CD4-positive, alpha-beta T cell treated with Interleukin-1 beta for 1 hour (primary cell): ENCODE measurements around the gene AGT.
"Not testable (repeated sequence)": the region's sequence is repeated elsewhere in the genome, so short reads cannot be mapped to it uniquely, and the experiment has no call there.

ENCODE experiments used
- DNase-seq, 2 donors: peaks; one replicate each; pipeline ENCODE4 v3.0.0-alpha.2; 2020 to 2022

Gene AGT

GRCh38 chr1:230706887-230707731, 6.8 kb downstream of the AGT start:
- no peak for DNase-seq

- no peak for DNase-seq
Measured at GRCh38 chr1:230706020-230706699, 7.8 kb downstream of the AGT start.

DNA sequence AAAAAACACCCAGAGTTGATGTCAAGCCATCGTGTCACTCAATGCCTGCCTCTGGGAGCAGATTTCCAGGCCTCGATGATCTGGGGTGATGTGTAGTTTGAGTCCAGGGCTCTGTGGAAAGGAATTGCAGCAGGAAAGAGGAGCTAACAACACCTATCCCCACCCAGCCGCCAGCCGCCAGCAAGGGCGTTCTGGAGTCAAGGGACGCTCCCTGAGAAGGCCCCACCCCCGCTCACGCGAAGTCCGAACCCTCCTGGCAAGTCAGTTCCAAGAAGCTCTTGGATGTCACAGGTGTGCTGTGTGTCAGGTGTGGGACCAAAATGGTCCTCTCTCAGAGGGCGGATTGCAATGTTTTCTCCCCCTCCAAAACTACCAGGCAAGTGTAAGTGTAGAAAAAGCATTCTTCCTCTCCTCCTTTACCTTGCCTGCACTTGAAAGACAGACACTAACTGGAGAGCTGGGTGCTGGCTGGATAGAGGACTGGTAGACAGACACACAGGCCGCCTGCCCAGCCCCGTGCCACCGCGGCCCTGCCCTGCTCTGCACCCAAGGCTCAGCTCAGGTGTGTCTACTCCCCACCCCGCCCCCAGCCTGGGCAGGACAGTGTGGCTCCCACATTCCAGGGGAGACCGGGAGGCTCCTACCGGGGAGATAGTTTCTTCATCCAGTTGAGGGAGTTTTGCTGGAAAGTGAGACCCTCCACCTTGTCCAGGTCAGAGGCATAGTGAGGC, 8.5 kb downstream of the AGT start:
- no peak for DNase-seq

GRCh38 chr1:230704830-230705229, 9.1 kb downstream of the AGT start:
- no peak for DNase-seq

DNA sequence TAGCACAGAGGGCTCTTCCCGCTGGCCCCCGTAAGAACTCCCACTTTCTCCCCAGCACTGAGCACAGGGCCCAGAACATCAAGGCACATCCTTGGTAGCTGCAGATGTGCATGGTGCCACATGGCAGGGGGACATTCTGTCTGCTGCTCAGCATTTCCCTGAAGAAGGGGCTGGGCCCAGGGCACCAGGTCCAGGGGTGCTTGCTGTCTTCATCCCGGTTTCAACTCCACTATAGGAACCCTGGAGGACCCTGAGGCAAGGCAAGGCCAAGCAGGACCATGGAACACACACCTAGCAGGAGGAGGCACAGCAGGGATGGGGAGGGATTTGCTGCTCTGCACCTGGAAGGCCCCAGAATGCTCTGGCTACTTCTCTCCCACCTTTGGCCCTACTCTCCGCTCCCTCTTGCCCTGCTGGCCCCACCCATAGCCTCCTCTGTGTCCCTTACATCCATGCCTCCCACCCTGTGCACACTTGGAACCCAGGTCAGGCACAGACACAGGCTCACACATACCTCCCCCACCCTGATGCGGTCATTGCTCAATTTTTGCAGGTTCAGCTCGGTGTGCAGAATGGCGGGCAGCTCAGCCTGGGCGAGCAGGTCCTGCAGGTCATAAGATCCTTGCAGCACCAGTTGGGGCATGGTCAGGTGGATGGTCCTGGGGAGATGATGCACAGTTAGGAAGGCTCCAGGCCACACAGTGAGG, 10.1 kb downstream of the AGT start:
- no peak for DNase-seq

GRCh38 chr1:230702934-230703678, 10.8 kb downstream of the AGT start:
- no peak for DNase-seq

GRCh38 chr1:230701895-230702768, 11.8 kb downstream of the AGT start:
- DNase-seq = no peak

- DNase-seq = no peak
Measured at GRCh38 chr1:230701434-230701833, 12.5 kb downstream of the AGT start.

DNA sequence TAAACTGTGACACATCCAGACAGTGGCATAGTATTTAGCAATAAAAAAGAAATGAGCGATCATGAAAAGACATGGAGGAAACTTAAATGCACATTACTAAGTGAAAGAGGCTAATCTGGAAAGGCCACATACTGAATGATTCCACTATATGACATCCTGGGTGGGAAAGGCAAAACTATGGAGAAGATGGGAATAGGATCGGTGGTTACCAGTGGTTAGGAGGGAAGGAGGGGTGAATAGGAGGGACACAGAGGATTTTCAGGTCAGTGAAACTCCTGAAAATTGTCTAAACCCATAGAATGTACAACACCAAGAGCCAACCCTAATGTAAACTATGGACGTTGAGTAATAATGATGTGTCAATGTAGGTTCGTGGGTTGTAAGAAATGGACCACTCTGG, 13.8 kb downstream of the AGT start:
- DNase-seq = no peak

DNA sequence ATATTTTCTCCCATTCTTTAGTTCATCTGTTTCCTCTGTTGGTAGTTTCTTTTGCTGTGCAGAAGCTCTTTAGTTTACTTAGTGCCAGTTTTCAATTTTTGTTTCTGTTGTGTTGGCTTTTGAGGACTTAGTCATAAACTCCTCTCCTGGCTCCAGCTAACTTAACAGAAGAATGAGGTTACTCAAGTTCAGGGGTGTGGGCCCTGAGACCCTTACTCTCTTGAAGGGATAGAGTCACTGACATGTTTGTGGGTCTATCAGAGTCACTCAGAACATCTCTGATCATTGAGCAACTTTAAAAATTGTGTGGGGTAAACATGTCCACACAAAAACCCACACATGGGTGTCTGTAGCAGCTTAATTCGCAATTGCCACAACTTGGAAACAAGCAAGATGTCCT, 14.2 kb downstream of the AGT start:
- no peak for DNase-seq

GRCh38 chr1:230698964-230699363, 15.0 kb downstream of the AGT start:
- not testable (repeated sequence) for DNase-seq

GRCh38 chr1:230698130-230698529, 15.8 kb downstream of the AGT start:
- no peak for DNase-seq

DNA sequence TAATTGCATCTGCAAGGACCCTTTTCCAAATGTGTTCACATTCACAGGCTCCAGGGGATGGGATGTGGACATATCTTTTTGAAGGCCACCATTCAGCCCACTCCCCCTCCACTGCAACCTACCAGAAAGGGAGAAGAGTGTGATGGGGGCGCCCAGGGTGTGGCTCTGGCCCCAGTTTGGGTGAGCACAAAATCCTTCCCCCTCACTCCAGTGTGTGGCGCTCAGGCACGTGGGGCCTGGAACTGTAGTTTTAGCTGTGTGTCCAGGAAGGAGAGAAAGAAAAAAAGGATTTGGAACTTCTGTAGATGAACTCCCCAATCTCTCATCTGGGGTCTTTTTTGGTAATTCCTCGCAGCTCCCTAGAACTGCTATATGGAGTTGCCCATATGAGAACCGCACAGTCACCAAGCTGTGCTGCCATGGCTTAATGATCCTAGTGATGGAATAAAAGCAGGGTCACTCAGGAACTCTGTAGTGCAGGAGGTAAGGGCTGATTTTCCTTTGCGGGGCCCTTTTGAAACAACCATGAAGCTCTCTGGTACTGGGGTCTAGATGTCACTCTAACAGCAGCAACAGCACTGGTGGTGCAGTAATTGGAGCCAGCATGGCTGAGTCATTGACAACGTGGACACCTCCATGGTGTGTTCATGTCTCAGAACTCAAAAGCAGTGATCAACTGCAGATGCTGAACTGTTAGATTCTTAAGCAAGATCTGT, 17.0 kb downstream of the AGT start:
- DNase-seq = no peak

DNA sequence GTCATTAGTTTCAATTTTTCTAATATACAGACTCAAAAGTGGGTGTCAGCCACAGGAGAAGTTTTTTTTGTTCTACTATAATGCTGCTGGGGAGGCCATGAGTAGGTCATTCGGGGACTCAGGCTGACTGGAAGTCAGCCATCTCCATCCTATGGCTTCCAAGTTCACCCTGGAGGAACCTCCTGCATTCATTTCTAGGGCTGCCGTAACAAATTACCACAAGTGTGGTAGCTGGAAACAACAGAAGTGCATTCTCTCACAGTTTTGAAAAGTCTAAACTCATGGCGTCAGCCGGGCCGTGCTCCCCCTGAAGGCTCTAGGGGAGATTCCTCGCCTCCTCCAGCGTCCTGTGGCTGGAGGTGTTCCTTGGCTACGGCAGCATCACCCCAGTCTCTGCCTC, 17.7 kb downstream of the AGT start:
- DNase-seq = no peak

DNA sequence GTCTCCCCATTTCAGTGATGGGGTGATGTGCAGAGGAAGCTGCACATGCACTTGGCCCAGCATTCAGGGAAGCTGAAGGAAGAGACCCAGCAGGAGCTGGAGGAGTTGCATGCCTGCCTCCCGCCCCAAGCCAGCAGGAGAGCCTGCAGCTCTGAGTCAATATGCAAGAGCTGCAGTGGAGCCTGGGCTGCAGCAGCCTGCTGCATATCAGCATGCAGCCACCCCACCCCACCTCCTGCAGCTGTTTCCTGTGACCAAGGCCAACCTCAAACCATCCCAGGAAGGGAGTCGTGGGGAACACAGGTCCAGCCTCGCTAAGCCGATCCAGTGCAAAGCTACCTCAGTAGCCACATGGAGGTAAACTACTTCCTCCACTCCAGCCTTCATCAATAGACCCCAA, 18.9 kb downstream of the AGT start:
- no peak for DNase-seq

GRCh38 chr1:230694464-230694863, 19.5 kb downstream of the AGT start:
- DNase-seq = no peak

GRCh38 chr1:230693777-230694176, 20.1 kb downstream of the AGT start:
- DNase-seq = no peak

- DNase-seq = no peak
Measured at GRCh38 chr1:230693221-230693620, 20.7 kb downstream of the AGT start.

- DNase-seq = no peak
Measured at GRCh38 chr1:230691615-230692014, 22.3 kb downstream of the AGT start.

DNA sequence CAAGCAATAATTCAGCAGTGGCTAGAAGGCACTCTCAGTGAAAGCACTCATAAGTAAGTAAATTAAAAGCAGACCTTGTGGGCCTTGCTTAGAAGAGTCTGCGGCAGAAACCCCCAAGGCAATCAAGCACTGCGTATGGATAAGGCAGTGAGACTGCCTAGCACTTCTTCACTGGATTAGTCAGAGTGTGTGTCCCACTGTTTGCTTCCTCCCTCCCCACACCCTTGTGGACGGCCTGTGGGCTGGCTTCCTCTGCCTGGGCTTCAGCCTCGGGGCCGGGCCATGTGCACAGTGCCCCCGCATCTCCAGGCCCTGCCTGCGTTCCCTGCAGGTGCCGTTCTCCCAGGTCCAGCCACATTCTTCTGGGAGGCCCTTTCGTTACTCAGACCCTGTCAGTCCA, 23.8 kb downstream of the AGT start:
- DNase-seq = no peak

DNA sequence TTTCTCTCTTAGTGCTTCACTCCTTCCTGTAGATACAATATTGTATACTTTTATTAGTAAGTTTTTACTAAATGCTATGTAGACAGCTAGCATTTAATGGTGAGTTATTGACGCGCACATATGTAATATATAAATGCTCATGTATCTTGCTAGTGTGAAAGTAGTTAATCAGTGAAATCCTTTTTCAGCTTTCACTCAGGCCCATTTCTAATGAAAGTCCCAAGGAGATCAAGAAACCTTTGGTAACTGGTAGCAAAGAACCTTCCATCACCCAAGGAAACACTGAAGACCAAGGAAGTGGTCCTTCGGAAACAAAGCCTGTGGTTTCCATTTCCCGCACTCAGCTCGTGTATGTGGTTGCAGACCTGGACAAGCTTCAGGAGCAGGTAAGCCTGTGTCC, 27.2 kb downstream of the AGT start:
- DNase-seq = no peak
